ENCODE measurements around the gene SNX2.

Gene SNX2

DNA sequence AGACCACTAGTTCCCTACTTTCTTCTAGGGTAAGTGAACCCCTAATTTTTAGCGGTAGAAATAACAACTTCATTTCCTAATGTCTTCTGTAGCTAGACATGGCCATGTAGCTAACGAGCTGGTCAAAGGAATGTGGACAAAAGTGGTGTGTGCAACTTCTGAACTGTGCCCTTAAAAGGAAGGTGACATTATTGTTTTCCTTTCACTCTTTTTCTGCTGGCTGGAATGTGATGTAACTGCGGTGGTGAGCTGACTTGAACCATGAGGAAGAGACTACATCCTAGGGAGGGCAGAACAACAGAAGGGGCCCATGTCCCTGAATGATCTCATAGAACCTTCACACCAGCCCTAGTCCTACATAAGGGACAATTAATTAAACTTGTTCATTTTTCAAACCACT lies 1.3 kb upstream of the SNX2 start:
- no peak for DNase-seq (ENCODE audit: low read depth)

DNA sequence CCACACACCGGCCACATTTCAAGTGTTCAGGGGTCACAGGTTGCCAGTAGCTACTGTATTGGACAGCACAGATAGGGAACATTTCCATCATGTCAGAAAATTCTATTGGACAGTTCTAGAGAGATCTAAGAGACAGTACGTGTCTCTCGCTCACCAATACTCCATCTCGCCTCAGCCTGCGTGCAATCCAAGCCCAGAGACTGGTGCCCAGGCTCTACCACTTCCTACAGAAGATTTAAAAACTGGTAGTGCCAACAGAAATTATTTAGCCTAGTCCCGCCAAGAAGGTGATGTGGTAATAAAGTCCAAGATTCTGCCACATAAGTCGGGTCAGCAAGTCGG lies 390 bp upstream of the SNX2 start:
- DNase-seq (ENCODE audit: low read depth): no peak

DNA sequence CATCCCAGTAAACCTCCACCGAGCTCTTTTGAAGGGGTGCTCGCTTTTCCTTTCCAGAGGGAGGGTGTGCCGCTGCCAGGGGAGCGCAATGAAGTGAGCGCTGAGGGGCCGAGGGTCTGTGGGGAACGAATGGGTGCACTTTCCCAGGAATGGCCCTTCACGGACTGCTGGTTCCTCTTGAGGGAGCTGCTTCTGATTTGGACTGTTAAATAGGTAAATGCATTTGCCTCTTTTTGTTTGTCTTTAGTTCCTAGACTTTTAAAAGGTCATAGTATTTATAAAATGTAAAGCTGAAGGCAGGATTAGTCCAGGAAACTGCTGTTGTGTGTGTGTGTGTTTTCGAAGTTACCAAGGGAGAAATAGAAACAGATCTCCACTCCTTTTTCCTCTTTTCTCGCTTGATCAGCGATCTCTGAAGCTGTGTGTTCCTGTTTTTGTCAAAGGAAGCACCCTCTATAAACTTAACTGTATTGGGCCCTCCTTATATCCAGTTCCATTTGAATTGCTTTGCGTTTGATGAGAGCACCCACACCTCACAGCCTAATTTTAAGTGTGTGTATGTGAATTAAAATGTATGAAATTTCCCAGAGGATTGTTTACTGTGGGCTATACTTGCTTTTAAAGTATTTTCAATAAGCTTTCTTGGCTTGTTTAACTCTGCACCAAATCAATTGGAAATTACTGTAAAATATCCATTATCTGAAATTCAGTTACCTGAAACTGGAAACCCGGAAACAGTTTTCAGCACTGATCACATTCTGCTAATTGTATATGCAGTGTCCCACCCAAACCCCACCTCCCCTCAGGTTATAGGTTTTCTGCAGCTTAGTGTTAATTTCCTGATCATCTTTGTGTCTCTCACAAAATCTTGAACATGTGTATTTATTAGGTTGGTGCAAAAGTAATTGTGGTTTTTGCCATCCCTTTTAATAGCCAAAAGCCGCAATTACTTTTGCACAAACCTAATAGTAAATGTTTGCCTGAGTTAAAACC lies 966 bp downstream of the SNX2 start:
- DNase-seq (ENCODE audit: low read depth): no peak

DNA sequence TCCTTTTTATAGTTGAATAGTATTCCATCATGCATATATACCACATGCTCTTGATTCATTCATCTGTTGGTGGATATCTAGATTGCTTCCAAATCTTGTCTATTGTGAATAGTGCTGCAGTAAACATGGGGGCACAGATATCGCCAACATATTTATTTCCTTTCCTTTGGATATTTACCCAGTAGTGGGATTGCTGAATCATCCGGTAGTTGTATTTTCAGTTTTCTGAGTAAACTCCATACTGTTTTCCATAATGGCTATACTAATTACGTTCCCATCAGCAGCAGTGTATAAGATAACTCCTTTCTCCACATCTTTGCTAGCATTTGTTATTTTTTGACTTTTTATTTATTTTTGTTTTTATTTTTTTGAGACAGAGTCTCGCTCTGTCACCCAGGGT lies 3.3 kb downstream of the SNX2 start:
- DNase-seq (ENCODE audit: low read depth): no peak

DNA sequence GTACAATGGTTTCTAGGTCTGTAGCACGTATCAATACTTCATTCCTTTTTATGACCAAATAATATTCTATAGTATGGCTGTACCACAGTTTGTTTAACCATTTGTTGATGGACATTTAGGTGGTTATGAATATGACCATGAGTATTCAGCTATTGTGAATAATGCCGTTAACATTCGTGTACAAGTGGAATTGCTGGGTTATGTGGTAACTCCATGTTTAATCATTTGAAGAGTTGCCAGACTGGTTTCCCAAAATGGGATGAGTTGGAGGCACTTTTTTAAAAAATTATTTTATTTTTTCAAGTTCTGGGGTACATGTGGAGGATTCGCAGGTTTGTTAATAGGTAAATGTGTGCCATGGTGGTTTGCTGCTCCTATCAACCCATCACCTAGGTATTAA lies 4.6 kb downstream of the SNX2 start:
- DNase-seq (ENCODE audit: low read depth): no peak

DNA sequence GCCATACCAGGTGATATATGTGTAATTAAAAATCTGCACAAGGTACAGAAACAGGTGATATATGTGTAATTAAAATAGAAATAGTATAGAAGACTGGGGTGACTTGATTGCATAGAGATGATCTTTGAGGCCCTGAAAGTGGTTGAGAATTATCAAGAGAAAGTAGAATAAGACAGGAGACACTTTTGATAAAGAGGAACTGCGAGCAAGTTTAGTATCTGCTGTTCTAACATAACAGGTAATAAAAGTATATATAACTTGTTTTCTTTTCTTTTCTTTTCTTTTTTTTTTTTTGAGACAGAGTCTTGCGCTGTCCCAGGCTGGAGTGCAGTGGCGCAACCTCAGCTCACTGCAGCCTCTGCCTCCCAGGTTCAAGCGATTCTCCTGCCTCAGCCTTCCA lies 5.4 kb downstream of the SNX2 start:
- DNase-seq (ENCODE audit: low read depth): no peak

DNA sequence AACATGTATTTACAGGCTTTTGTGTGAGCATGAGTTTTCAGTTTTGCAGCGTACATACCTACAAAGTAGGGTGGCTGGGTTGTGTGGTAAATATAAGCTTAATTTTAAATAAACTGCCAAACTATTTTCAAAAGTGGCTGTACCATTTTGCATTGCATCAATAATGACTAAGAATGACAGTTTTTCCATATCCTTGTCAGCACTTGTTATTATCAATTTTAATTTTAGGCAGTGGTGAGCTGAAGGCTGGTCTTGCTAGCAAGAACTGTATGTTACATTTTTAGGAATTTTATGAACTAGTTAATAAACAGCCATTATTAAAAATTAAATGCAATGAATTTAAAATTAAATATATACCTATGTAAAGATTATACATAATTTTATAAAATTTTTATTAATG lies 6.6 kb downstream of the SNX2 start:
- DNase-seq (ENCODE audit: low read depth): no peak

DNA sequence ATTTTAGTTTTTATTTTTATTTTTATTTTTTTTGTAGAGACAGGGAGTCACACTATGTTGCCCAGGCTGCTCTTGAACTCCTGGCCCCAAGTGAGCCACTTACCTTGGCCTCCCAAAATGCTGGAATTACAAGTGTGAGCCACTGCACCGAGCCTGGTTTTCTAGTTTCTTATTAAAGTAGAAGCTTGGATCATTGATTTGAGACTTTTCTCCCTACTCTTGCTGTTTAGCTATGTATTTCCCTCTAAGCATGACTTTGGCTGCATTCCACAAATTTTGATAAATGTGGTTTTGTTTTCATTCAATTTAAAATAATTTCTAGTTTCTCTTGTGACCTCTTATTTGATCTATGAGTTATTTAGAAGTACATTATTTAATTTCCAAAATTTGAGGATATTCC lies 10.4 kb downstream of the SNX2 start:
- DNase-seq (ENCODE audit: low read depth): no peak

DNA sequence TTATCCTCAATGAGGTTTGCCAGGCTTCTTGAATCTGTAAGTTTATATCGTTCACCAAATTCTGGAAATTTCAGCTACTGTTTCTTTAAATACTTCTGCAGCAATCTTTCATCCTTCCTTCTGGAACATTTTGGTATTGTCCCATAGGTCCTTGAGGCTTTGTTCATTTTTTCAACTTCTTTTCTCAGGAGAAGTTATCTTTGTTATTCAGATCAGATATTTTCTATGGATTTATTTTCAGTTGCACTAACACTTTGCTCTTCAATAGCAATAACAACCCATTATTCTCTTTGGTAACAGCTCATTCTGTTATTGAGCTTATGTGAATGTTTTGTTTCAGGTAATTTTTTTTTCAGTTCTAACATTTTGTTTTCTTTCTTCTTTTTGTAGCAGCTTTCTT lies 13.5 kb downstream of the SNX2 start:
- no peak for DNase-seq (ENCODE audit: low read depth)

DNA sequence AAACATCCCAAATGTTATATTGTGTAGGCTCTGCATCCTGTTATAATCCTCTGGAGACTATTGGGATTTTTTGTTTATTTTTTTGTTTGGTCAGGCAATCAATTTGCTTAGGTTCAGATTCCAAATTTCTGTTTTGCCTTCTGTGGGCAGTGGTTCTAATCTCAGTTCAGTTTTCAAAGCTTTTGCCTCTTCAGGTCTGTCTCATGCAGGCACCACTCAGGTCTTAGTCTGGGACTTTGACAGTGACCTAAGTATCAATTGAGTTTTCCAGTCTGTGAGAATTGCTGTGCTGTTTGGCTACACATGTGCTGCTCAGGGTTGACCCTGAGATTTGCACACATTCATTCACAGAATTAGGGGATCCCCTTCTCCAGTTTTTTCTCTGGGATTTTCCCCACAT lies 14.1 kb downstream of the SNX2 start:
- no peak for DNase-seq (ENCODE audit: low read depth)

DNA sequence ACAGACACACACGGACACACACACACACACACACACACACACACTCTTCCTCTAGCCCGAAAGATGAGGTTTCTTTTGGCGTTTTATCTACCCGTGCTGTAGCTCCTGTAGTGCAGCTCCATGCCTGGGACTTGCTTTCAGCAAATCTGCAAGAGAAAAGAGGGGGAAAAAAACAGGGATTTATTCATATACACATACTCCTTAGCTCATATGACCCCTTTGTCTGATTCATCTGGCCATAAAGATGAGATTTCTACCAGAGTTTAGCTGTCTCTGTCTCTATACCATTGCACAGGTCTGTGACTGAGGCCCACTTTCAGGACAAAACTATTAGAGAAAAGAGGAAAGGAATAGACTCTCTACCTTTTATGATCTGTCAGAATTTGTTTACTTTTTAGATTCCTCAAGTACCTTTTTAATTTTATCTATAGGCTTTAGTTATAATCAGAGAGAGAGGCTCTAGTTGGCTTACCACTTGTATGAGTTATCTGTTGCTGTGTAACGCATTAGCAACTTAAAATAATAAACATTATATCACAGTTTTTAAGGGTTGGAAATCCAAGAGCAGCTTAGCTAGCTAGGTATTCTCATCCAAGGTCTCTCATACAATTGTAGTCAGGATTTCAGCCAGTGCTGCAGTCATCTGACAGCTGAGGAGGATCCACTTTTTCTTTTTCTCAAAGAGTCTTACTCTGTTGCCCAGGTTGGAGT lies 14.7 kb downstream of the SNX2 start:
- DNase-seq (ENCODE audit: low read depth): no peak

DNA sequence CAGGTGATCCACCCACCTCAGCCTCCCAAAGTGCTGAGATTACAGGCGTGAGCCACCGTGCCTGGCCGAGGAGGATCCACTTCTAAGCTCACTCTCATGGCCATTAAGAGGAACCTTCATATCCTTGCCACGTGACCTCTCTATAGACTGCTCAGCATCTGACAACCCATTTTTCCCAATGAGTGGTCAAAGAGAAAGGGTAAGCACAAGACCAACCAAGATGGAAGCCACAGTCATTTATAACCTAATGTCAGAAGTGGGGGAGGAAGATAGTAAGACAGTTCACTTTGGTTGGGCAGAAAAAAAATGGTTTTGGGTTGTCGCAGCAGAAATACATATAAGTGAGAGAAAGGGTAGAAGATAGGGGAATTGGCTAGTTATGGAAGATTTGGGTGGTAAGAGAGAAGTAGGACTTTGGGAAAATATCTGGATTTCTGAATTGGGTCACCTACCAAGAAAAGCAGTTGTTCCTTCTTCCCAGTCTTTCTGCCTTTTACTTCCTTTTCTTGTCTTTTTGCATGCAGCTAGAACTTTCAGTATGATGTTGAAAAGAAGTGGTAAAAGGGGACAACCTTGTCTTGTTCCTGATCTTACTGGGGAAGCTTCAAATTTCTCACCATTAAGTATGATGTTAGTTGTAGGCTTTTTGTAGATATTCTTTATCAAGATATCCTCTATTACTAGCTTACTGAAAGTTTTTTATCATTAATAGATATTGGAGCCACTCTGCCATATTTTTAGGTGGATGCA lies 15.6 kb downstream of the SNX2 start:
- no peak for DNase-seq (ENCODE audit: low read depth)

DNA sequence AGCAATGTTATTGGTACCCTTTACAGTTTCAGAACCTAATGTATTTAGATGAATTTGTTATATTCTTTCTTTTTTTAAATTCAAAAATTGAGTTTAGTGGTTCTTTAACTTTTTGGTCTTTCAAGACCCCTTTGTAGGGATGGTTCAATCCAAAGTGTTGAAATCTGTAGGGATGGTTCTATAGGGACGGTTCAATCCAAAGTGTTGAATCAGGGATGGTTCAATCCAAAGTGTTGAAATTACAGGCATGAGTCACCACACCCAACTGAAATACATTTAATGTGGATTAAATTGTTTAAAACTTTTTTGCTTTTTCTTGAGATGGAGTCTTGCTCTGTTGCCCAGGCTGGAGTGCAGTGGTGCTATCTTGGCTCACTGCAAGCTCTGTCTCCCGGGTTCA lies 30.6 kb downstream of the SNX2 start:
- peak; percentile 15 for DNase-seq (ENCODE audit: low read depth)

DNA sequence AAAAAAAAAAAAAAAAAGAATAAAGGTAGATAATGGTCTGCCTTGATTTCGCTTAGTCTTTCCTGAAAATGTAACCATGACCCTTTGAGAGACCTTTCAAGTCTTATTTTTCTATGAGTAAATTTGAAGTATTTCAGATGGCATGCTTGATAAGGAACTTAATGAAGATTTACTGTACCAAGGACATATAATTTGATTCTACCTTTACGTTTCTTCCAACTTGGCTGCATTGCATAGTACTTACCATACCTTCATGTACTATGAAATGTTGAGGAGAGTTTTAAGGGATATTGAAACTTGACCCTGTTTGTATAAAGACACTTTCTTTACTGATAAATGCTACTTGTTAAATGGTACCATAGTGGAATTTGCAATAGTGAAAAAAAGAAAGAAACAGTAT lies 35.5 kb downstream of the SNX2 start:
- no peak for DNase-seq (ENCODE audit: low read depth)

DNA sequence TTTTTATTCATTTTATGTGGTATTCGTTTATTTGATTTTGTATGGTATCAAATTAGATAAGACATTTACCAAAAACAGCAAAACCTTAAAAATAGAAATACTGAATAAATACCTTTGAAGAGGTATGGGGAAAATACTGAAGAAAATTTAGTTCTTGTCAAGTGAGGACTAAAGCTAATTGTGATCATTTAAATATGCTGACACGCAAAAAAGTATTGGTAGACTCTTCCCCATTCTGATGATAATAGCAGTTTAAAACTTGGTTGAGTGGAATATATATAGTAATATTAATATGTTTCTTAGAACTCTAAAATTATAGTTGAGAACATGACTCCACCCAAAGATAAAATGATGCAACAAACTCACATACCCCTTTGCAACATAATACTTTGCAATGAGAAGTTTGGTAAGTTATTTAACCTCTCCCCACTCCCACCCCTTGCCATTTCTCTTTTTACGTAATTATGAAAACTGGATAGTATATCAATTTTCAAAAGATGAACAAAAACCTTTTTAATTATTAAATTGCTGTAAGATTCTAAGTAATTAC lies 40.4 kb downstream of the SNX2 start:
- DNase-seq (ENCODE audit: low read depth): no peak

DNA sequence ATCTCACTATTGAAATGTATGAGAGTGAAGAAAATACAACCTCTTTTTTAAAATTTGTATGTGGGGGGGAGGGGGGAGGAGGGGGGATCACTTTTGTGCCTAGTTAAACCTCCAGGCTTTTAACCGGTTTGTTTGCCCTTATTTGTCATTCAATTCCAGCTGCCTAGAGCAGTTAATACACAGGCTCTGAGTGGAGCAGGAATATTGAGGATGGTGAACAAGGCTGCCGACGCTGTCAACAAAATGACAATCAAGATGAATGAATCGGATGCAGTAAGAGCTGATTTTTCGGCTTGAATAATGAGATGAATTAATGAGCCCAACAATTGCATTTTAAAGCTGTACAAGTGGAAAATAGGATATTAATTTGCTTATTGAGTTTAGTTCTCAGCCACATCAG lies 41.9 kb downstream of the SNX2 start:
- no peak for DNase-seq (ENCODE audit: low read depth)

DNA sequence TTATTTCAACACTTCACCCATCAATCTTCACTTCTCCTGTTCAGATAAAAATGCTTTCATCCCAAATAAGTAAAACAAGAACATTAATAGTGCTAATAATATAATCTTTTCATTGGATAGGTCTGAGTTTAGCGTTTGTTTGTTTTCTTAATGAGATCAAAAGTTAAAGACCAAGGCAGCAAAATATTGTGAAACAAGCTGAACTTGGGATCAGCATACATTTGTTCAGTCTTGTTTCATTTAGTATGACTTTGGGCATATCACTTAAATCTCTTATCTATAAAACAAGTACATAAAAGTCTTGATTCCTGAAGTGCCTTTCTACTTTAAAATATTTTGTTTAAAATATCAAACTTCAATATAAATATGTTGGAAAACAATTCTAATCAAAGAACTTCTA lies 57.1 kb downstream of the SNX2 start:
- no peak for DNase-seq (ENCODE audit: low read depth)

DNA sequence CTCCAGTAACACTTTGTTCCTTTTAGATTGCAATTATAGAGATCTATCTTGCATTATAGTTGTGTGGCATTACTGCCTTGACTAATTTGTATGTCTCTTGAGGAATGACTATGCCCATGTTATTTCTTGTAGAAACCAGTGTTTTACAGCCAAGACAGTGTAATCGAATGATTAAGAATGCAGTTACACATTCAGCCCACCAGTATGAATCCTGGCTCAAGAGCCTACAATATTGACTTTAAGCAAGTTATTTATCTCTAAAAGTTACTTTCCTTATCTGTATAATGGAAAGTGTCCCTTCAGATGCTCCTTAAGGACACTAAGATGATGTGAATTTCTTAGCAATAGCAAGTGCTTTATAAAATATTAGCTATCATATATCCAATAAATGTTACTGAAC lies 60.8 kb downstream of the SNX2 start:
- no peak for DNase-seq (ENCODE audit: low read depth)

DNA sequence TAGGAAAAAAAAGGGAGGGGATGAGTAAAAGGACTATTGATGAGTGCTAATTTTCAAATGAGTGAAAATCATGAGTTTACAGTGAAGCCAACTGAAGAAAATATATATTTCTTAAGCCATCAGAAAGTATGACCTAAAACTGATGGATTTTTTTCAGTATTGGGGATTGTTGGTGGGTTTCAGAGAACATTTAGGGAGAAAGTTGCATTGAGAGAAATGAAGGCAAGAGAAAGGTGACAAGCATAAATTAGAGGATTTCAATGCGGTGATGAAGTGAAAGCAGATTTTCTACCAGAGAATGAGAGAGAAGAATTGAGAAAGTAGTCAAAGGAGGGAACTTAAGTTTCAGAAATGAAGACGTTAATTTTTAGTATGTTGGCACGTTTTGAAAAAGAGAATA lies 62.1 kb downstream of the SNX2 start:
- DNase-seq (ENCODE audit: low read depth): no peak

DNA sequence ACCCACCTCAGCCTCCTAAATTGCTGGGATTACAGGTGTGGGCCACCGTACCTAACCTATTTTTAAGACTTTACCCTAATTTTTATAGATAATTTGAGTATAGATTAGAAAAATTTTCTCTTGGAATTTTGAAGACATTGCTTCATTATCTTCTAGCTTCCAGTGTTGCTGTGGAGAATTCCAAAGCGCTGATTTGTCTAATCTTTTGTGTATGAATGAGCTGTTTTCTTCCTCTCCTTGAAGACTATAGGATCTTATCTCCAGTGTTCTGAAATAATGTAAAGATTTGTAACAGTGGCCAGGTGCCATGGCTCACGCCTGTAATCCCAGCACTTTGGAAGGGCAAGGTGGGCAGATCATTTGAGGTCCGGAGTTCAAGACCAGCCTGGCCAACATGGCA lies 64.9 kb downstream of the SNX2 start:
- no peak for DNase-seq (ENCODE audit: low read depth)

DNA sequence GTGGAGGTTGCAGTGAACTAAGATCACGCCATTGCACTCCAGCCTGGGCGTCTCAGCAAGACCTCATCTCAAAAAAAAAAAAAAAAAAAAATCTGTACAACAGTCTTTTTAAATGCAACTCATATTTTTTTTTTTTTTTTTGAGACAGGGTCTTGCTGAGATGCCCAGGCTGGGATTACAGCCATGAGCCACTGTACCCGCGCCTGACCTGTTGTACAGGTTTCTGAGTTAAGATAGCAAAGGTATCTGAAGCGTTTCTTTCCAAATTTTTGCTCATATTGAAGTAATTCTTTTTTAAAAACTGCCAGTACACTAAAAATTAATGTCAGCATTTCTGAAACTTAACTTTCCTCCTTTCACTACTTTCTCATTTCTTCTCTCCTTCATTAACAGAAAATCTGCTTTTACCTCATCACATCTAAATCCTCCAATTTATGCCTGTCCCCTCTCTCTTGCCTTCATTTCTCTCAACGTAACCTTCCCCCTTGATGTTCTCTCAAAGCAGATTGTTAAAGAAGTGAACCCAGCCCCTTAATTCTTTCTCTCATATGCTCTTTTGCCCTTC lies 67.2 kb downstream of the SNX2 start:
- no peak for DNase-seq (ENCODE audit: low read depth)
